OCI-LY3 (cell line): ENCODE results near the gene YPEL4.

Source experiments
- CTCF ChIP-seq: fragments of 200-600, 300-600 bp; sonication (generic); IDR thresholded peaks from 2 replicates; pipeline ENCODE4 v1.5.1; 2014; ENCODE audit warnings: antibody characterized with exemption, low read length, low read depth
- EZH2phosphoT487 ChIP-seq: fragments of 200-600 bp; shearing (Covaris generic); IDR thresholded peaks from 2 replicates; pipeline ENCODE4 v1.6.1; 2018; ENCODE audit warnings: antibody characterized with exemption, mixed run types, low read depth

- no peak for TF ChIP-seq CTCF
- no peak for TF ChIP-seq EZH2phosphoT487
These were observed 31.5 kb upstream of the YPEL4 start for GRCh38 chr11:57681168-57681567.
